ENCODE measurements around the gene RNASET2.
A peak's percentile ranks its signal among the peaks of the same experiment; 100 is the strongest.

Gene RNASET2

GRCh38 chr6:166970091-166970490, 13.7 kb upstream of the RNASET2 start:
- no peak for DNase-seq (ENCODE audit: low read depth in 4 of 4, low spot score in 1 of 4)

GRCh38 chr6:166969390-166970002, 13.1 kb upstream of the RNASET2 start:
- no peak for DNase-seq (ENCODE audit: low read depth in 4 of 4, low spot score in 1 of 4)

DNA sequence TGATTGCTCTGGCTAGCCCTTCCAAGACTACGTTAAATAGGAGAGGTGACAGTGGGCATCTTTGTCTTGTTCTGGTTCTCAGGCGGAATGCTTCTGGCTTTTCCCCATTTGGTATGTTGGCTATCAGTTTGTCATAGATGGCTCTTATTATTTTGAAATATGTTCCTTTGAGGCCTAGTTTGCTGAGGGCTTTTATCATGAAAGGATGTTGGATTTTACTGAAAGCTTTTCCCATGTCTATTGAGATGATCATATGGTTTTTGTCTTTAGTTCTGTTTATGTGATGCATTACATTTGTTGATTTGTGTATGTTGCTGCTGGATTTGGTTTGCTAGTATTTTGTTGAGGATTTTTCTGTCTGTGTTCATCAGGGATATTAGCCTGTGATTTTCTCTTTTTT, 9.9 kb upstream of the RNASET2 start:
- DNase-seq (ENCODE audit: low read depth in 4 of 4, low spot score in 1 of 4), result no peak

- DNase-seq (ENCODE audit: low read depth in 4 of 4, low spot score in 1 of 4), result no peak
Observed at GRCh38 chr6:166960609-166960978, 4.2 kb upstream of the RNASET2 start.

GRCh38 chr6:166959911-166960608, 3.7 kb upstream of the RNASET2 start:
- DNase-seq (ENCODE audit: low read depth in 4 of 4, low spot score in 1 of 4), result no peak

GRCh38 chr6:166958926-166959861, 2.8 kb upstream of the RNASET2 start:
- DNase-seq (ENCODE audit: low read depth in 4 of 4, low spot score in 1 of 4), result no peak

DNA sequence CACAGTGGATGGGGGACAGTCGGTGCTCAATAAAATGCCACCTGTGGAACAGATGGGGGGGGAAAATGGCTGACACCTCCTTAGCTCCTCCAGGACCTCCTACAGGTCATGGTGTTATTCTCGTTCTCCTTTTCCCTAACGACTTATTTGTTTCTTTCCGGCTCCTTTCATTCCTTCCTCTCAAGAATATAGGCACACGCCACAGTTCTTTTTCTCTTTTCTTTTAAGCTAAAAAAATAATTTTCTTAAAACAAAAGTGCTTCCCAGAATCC, 1.4 kb upstream of the RNASET2 start:
- DNase-seq (ENCODE audit: low read depth in 4 of 4, low spot score in 1 of 4), result no peak

- no peak for DNase-seq (ENCODE audit: low read depth in 4 of 4, low spot score in 1 of 4)
Observed at GRCh38 chr6:166957087-166957804, 896 bp upstream of the RNASET2 start.

DNA sequence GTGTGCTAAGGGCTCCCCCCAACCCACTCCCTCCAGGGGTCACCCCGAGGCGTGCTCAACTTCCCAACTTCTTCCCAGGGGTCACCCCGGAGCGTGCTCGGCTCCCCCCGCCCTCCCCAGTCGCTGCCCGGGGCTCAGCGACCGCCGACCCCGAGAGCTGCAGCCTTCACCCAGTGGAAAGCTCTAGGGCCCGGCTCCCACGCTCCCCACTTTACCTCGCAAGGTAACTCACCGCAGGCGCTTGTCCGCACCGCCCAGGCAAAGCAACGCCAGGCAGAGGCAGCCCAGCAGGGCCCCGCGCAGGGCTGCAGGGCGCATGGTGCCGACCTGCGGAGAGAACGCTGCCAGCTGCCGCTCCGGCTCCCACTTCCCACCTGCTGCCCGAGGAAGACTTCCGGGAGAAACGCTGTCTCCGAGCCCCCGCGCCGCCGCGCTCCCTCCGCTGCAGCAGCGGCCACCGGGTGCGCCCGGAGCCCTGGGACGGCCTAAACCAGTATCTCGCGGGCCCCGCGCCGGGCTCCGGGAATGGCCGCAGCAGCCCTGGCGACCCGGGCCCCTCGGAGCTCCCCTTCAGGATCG, 396 bp downstream of the RNASET2 start:
- no peak for DNase-seq (ENCODE audit: low read depth in 4 of 4, low spot score in 1 of 4)

DNA sequence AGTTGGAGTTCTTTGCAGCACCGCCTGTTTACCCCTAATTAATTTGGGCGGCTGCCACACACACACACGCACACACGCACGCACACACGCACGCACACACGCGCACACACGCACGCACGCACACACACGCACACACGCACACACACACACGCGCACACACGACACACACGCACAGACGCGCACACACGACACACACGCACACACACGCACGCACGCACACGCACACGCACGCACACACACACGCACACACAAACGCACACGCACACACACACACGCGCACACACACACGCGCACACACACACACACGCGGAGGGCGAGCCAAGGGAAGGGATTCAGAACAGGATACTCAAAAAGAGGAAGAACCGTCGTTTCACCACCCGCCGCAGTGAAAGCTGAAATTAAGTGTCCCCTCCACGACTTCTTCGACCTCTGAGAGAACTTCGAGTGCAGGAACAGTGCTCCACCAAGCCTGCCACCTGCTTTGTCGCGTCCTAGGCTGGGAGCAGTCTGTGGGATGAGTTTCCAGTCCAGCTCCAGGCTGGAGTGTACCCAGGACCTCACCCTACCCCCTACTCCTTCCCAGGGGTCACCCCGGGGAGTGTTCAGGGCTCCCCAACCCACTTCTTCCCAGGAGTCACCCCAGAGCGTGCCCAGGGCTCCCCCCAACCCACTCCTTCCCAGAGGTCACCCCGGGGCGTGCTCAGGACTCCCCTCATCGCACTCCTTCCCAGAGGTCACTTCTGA, 1.1 kb downstream of the RNASET2 start:
- DNase-seq (ENCODE audit: low read depth in 4 of 4, low spot score in 1 of 4), result no peak

DNA sequence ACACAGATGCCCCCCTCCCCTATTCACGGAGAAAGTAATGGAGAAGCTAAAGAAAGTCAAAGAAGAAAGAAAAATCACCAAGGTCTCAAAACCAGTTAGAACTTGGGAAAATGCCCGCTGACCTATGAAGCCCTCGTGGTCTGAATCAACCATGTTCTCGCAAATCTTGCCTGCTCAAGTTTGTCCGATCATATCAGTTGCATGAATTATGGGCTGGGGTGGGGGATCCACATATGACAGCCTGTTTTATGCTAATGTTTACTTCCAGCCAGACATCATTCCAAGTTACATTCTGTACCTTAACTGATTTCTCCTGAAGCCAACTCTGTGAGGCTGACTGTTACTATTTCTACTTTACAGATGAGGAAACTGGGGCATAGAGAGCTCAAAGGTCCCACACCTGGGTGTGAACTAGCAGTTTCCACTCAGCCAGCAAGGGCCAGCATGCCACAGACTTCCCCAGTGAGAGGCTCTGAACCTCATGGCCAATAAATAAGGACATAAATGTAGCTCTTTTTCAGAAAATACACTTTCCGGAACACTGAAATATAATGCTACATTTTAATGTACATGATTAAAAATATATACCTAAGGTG, 2.1 kb downstream of the RNASET2 start:
- no peak for DNase-seq (ENCODE audit: low read depth in 4 of 4, low spot score in 1 of 4)

DNA sequence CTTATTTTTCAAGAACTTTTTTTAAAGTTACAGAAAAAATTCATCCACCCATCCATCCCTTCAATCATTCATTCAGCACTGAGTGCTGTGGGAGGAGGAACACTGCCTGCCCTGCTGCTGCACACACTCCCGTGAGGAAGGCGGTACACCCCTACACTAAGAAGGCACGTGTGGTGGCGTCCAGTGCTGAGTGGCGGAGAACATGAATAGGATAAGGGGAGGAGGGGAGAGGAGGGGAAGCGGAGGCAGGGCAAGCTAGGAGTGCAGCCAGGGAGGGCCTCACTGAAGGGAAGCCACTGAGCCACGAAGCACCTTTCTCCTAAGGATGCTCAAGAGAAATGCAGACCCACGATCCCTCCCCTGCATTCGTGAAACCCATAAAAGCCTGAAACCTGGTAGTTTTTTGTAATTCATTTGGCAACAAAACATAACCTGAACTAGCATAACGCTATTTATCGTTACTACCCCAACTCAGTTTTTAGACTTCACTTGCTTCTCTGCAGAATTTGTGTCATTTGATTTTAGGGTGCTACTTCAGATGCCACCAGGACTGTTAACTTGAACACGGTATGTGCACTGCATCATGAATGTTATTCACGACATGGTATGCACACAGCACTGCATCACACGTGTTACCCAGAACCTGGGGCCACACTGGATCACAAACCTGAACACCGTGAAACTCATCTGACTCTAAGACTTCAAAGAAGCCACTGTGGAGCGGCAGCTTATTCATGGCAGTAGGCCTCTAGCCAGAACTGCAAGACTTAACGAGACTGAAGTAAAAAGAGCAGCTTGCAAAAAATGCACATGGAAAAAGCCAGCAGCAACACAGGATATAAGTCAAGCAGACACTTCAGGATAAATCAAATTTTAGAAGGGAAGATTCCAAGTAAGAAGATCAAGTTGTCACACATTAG, 3.5 kb downstream of the RNASET2 start:
- no peak for DNase-seq (ENCODE audit: low read depth in 4 of 4, low spot score in 1 of 4)

DNA sequence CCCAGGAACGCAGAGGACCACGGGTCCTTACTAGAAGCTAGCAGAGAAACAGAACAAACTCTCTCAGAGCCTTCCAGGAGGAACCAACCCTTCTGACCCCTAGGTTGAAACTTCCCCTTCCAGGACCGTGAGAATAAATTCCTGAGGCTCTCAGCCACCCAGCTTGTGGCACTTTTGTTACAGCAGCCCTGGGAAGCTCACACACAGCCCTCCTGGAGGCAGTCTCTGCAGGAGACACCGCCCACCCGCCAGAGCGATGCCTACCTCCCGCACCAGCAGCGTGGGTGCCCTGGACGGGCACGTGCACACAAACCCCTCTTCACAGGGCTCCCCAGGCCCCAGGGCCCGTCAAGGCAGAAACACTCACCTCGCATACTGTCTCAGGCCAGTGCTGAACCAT, 4.2 kb downstream of the RNASET2 start:
- DNase-seq (ENCODE audit: low read depth in 4 of 4, low spot score in 1 of 4), result no peak

- no peak for DNase-seq (ENCODE audit: low read depth in 4 of 4, low spot score in 1 of 4)
Observed at GRCh38 chr6:166951670-166952060, 4.7 kb downstream of the RNASET2 start.

DNA sequence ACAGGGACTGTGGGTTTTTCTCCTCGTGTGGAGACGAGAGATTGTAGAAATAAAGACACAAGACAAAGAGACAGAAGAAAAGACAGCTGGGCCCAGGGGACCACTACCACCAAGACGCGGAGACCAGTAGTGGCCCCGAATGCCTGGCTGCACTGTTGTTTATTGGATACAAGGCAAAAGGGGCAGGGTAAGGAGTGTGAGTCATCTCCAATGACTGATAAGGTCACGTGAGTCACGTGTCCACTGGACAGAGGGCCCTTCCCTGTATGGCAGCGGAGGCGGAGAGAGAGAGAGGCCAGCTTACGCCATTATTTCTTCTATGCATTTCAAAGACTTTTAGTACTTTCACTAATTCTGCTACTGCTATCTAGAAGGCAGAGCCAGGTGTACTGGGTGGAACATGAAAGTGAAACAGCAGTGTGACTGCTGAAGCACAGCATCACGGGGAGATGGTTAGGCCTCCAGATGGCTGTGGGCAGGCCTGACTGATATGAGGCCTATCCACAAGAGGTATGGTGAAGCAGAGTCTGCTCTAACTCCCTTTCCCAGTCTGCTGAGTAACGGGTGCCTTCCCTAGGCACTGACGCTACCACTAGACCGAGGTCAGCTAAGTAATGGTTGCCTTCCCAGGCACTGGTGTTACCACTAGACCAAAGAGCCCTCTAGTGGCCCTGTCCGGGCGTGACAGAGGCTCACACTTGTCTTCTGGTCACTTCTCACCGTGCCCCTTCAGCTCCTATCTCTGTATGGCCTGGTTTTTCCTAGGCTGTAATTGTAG, 5.3 kb downstream of the RNASET2 start:
- peak in 2 of 4 experiments; percentile 69 to 75 for DNase-seq (ENCODE audit: low read depth in 4 of 4, low spot score in 1 of 4)

GRCh38 chr6:166950443-166950821, 5.9 kb downstream of the RNASET2 start:
- no peak for DNase-seq (ENCODE audit: low read depth in 4 of 4, low spot score in 1 of 4)

- no peak for DNase-seq (ENCODE audit: low read depth in 4 of 4, low spot score in 1 of 4)
Observed at GRCh38 chr6:166949528-166950442, 6.6 kb downstream of the RNASET2 start.

Data from stimulated activated CD4-positive, alpha-beta T cell treated with anti-CD3 and anti-CD28 coated beads, Interleukin-1b, Interleukin-23, amount 100 ng/mL, for 24 hours (primary cell).